HCT116 (cell line): ENCODE results near the gene STXBP5. TPM values are rescaled to one million over a fixed set of nuclear protein-coding genes. Genes with fewer than 3 reads are reported as not detected.

Experiments used
- ATAC-seq: fragments of 200-7000 bp; cut with Tn5 transposase; 2 replicates; pipeline ENCODE4 v1.9.1; 2020; ENCODE audit warnings: mild to moderate bottlenecking, moderate library complexity
- BruUV-seq: library from RNA; stranded (reverse); fragments of 400-500 nt; replicated peaks from 2 replicates; lab custom pipeline; 2021; lab: Mats Ljungman, UMichigan
- CTCF ChIA-PET: fragments of 300-600 bp; sonication (Branson Sonifier 250); formaldehyde crosslinking; loops from one replicate; lab custom pipeline; 2021; ENCODE audit warnings: antibody characterized with exemption; lab: Charles Lee
- POLR2A ChIA-PET: fragments of 300-600, 350-600 bp; sonication (Branson Sonifier 250); formaldehyde crosslinking; loops from one replicate; lab custom pipeline; 2021; ENCODE audit warnings: antibody characterized with exemption; lab: Charles Lee
- RAD21 ChIA-PET, 2 experiments: fragments of 300-600 bp; sonication (Branson Sonifier 250); formaldehyde crosslinking; loops; one replicate each; lab custom pipeline; 2023; ENCODE audit warnings: low total read pairs in 2 of 2; ENCODE audit not compliant: uncharacterized antibody in 2 of 2, unreplicated experiment in 2 of 2, low non-redundant PET in 1 of 2; lab: Charles Lee
- DNase-seq: peaks from one replicate; pipeline ENCODE4 v3.0.0-alpha.2; 2010; ENCODE audit warnings: low read depth, low spot score
- H2AFZ ChIP-seq: fragments of 200-600 bp; shearing (Covaris generic), sonication (generic); 2 replicates; pipeline ENCODE4 v1.6.1; 2017; ENCODE audit warnings: low read depth, mixed run types, mixed read lengths, antibody characterized with exemption, low read length; ENCODE audit not compliant: poor library complexity, severe bottlenecking
- H3K27ac ChIP-seq: 2 replicates; pipeline ENCODE4 v1.5.1; 2012; ENCODE audit warnings: low read depth, low read length
- H3K27me3 ChIP-seq: fragments of 200-600 bp; sonication (generic); 2 replicates; pipeline ENCODE4 v1.6.1; 2016; ENCODE audit warnings: mixed run types, low read length, mixed read lengths; ENCODE audit not compliant: insufficient read depth
- H3K36me3 ChIP-seq, 2 experiments: fragments of 200-500 bp in 1 of 2; fragments of 200-600 bp in 1 of 2; sonication (Bioruptor generic) in 1 of 2; sonication (generic) in 1 of 2; 2 replicates each; pipeline versions ENCODE4 v1.5.1 to v1.6.1; 2014 to 2016; ENCODE audit warnings: low read length in 2 of 2, inconsistent platforms in 1 of 2, mixed read lengths in 1 of 2, mixed run types in 1 of 2; ENCODE audit not compliant: insufficient read depth in 2 of 2, control insufficient read depth in 1 of 2
- H3K4me1 ChIP-seq, 2 experiments: fragments of 200-600 bp in 1 of 2; sonication (generic) in 1 of 2; 2 replicates each; pipeline versions ENCODE4 v1.5.1 to v1.6.1; 2012 to 2017; ENCODE audit warnings: low read length in 2 of 2, inconsistent platforms in 1 of 2, mild to moderate bottlenecking in 1 of 2, mixed read lengths in 1 of 2, mixed run types in 1 of 2, moderate library complexity in 1 of 2; ENCODE audit not compliant: insufficient read depth in 2 of 2, control insufficient read depth in 1 of 2
- H3K4me2 ChIP-seq: fragments of 200-600 bp; sonication (generic); 2 replicates; pipeline ENCODE4 v1.6.1; 2017; ENCODE audit warnings: mixed run types, low read length, mixed read lengths
- H3K4me3 ChIP-seq, 2 experiments: fragments of 200-600 bp in 1 of 2; sonication (generic) in 1 of 2; replicated peaks in 1 of 2; 2 replicates each; pipeline ENCODE4 v1.5.1; 2011 to 2016; ENCODE audit warnings: low read length in 2 of 2, control low read depth in 1 of 2, low read depth in 1 of 2, mild to moderate bottlenecking in 1 of 2, mixed read lengths in 1 of 2, mixed run types in 1 of 2
- H3K79me2 ChIP-seq: fragments of 200-600 bp; sonication (generic); 2 replicates; pipeline ENCODE4 v1.6.1; 2017; ENCODE audit warnings: mild to moderate bottlenecking, mixed run types, low read length, moderate library complexity, mixed read lengths; ENCODE audit not compliant: insufficient read depth
- H3K9ac ChIP-seq: fragments of 200-600 bp; sonication (generic); 2 replicates; pipeline ENCODE4 v1.6.1; 2016; ENCODE audit warnings: low read length, mixed read lengths
- H3K9me2 ChIP-seq: fragments of 200-600 bp; sonication (generic), shearing (Covaris generic); 2 replicates; pipeline ENCODE4 v1.6.1; 2017; ENCODE audit warnings: mixed run types, mild to moderate bottlenecking, moderate library complexity; ENCODE audit not compliant: insufficient read depth
- H3K9me3 ChIP-seq, 2 experiments: fragments of 200-500 bp in 1 of 2; fragments of 200-600 bp in 1 of 2; sonication (Bioruptor generic) in 1 of 2; sonication (generic) in 1 of 2; 2 replicates each; pipeline ENCODE4 v1.6.1; 2014 to 2017; ENCODE audit warnings: low read length in 2 of 2, mixed read lengths in 2 of 2, inconsistent platforms in 1 of 2, low read depth in 1 of 2, mild to moderate bottlenecking in 1 of 2, mixed run types in 1 of 2, moderate library complexity in 1 of 2; ENCODE audit not compliant: control insufficient read depth in 1 of 2, insufficient read depth in 1 of 2
- H4K20me1 ChIP-seq: fragments of 200-600 bp; sonication (generic), shearing (Covaris generic); 2 replicates; pipeline ENCODE4 v1.6.1; 2017; ENCODE audit warnings: mixed run types, mild to moderate bottlenecking, moderate library complexity; ENCODE audit not compliant: insufficient read depth
- CBX3 ChIP-seq: IDR thresholded peaks from 2 replicates; pipeline ENCODE4 v1.6.1; 2012; ENCODE audit warnings: low read depth
- CEBPB ChIP-seq: IDR thresholded peaks from 2 replicates; pipeline ENCODE4 v1.6.1; 2012; ENCODE audit warnings: low read depth
- EGR1 ChIP-seq: IDR thresholded peaks from 2 replicates; pipeline ENCODE4 v1.6.1; 2012; ENCODE audit warnings: low read depth
- EZH2 ChIP-seq: fragments of 200-600 bp; sonication (generic); IDR thresholded peaks from 2 replicates; pipeline ENCODE4 v1.6.1; 2017; ENCODE audit warnings: antibody characterized with exemption, mixed run types
- FOSL1 ChIP-seq: IDR thresholded peaks from 2 replicates; pipeline ENCODE4 v1.6.1; 2012; ENCODE audit warnings: low read depth
- JUND ChIP-seq: IDR thresholded peaks from 2 replicates; pipeline ENCODE4 v1.6.1; 2012
- POLR2A ChIP-seq: IDR thresholded peaks from 2 replicates; pipeline ENCODE4 v1.7.0; 2011; ENCODE audit warnings: borderline replicate concordance; ENCODE audit not compliant: insufficient read depth, insufficient read length; ENCODE audit errors: extremely low read depth
- POLR2AphosphoS5 ChIP-seq: IDR thresholded peaks from 2 replicates; pipeline ENCODE4 v1.6.1; 2011; ENCODE audit warnings: mild to moderate bottlenecking, low read depth, low read length, moderate library complexity
- SP1 ChIP-seq: IDR thresholded peaks from 2 replicates; pipeline ENCODE4 v1.6.1; 2012; ENCODE audit warnings: low read depth
- YY1 ChIP-seq: IDR thresholded peaks from 2 replicates; pipeline ENCODE4 v1.6.1; 2011; ENCODE audit warnings: low read length, low read depth, moderate library complexity, mild to moderate bottlenecking; ENCODE audit not compliant: insufficient replicate concordance; ENCODE audit errors: extremely low read depth
- intact Hi-C: fragments of 100-400 bp; cut with micrococcal nuclease; formaldehyde crosslinking; loops from 2 replicates; pipeline ENCODE4 v1.10.0; 2022
- total RNA-seq: library from RNA; stranded (reverse); gene quantifications from one replicate; pipeline ENCODE4 v1.2.1, GENCODE V29; 2021; ENCODE audit not compliant: unreplicated experiment
- TF ChIP-seq, protein P1 (sequence below): IDR thresholded peaks from 2 replicates; pipeline ENCODE4 v1.6.1; 2011; ENCODE audit warnings: mild to moderate bottlenecking, low read length, moderate library complexity; ENCODE audit not compliant: insufficient replicate concordance; ENCODE audit errors: extremely low read depth

The STXBP5 gene
- total RNA-seq, 1 experiment from 2014 or later = 12.6 TPM

DNA sequence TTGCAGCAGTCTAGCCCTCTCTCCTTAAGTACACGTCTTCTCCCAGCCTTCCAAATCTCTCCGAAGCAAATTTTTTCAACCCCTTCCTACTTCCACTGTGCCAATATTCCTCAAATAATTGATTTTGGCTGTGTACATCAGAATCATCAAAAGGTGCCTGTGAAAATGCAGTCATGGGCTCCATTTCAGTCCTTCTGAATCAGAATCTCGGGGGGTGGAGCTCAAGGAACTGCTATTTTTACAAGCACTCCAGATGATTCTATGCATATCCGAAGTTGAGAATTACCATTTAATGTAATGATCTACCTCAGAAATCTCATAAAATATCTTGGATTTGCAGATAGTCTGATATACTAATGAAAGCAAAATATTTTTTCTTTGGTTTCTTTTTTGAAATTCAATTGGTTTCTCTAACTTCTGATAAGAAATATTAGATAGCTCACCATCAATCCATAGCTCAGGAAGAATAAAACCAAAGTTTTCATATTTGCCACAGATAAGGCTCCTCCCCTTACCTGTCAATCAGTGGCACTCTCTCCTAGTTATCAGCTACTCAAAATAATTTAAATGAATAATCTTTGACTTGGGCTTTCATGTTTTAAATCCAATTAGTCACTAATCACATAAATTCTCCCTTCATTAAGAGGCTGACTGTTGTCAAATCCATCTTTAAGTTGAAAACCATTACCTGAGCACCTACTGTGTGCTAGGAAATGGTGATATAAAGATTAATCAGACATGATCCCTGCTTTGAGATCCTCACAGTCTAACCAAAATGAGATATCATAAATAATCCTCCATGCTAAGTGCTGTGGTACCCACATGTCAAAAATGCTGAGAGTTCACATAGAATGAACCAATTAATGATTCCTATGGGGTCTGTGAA lies 36.4 kb upstream of the STXBP5 start:
- Histone ChIP-seq H3K27ac (no peak overlapping the region), H3K9ac (no peak overlapping the region)
- CTCF ChIA-PET = no interaction called here

DNA sequence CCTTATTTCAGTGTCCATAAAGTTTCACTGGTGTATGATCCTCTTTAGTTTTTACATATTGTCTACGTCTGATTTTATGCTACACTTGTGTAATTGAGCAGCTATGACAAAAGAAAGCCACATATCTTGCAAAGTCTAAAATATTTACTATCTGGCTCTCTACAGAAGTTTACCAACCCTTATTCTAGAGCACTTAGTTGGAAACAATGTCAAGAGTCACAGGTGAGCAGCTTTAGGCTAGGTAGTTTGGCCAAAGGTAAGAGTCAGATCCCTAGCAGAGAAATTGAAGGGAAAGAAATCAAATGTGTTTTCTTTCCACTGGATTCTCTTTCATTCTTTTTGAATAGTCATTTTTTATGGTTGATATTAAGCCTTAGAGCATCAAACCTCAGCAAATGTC lies 34.7 kb upstream of the STXBP5 start:
- H3K36me3 ChIP-seq = no peaks in the 10 kb centered on the region
- H3K79me2 ChIP-seq = no peaks in the 10 kb centered on the region
- H3K9ac ChIP-seq = no peak overlapping the region
- CTCF ChIA-PET = no interaction called here
- intact Hi-C loops = no loop called here
- no peak overlapping the region for H3K27ac ChIP-seq
- DNase-seq (no peak), ATAC-seq (no peak)
- H3K9me3 ChIP-seq = no peaks in the 10 kb centered on the region
- no TSS peak for BruUV-seq
- POLR2A ChIA-PET = no interaction called here
- RAD21 ChIA-PET = no interaction called here
- H4K20me1 ChIP-seq = no peaks in the 10 kb centered on the region
- H3K4me3 ChIP-seq = no peak overlapping the region
- H3K4me2 ChIP-seq = no peak overlapping the region
- no peak overlapping the region for H2AFZ ChIP-seq
- H3K4me1 ChIP-seq = no peaks in the 10 kb centered on the region
- H3K27me3 ChIP-seq = no peaks in the 10 kb centered on the region
- H3K9me2 ChIP-seq = no peaks in the 10 kb centered on the region
- TF ChIP-seq CEBPB (no peak), SP1 (no peak), CBX3 (no peak), YY1 (no peak), JUND (no peak), POLR2AphosphoS5 (no peak), POLR2A (no peak), EGR1 (no peak), EZH2 (no peak)
- TF ChIP-seq, protein P1, sequence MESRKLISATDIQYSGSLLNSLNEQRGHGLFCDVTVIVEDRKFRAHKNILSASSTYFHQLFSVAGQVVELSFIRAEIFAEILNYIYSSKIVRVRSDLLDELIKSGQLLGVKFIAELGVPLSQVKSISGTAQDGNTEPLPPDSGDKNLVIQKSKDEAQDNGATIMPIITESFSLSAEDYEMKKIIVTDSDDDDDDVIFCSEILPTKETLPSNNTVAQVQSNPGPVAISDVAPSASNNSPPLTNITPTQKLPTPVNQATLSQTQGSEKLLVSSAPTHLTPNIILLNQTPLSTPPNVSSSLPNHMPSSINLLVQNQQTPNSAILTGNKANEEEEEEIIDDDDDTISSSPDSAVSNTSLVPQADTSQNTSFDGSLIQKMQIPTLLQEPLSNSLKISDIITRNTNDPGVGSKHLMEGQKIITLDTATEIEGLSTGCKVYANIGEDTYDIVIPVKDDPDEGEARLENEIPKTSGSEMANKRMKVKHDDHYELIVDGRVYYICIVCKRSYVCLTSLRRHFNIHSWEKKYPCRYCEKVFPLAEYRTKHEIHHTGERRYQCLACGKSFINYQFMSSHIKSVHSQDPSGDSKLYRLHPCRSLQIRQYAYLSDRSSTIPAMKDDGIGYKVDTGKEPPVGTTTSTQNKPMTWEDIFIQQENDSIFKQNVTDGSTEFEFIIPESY = no peak

More for the DNA sequence above, 36.4 kb upstream of the STXBP5 start:
- Histone ChIP-seq H4K20me1 (no peaks in the 10 kb centered on the region), H3K36me3 (no peaks in the 10 kb centered on the region), H3K4me3 (no peak overlapping the region), H2AFZ (no peak overlapping the region), H3K4me1 (no peaks in the 10 kb centered on the region), H3K27me3 (no peaks in the 10 kb centered on the region), H3K9me3 (no peaks in the 10 kb centered on the region), H3K79me2 (no peaks in the 10 kb centered on the region), H3K4me2 (no peak overlapping the region), H3K9me2 (no peaks in the 10 kb centered on the region)
- TF ChIP-seq, protein P1 = no peak
- TF ChIP-seq FOSL1 (no peak), POLR2AphosphoS5 (no peak)
- BruUV-seq = no TSS peak
- intact Hi-C loops = no loop called here
- RAD21 ChIA-PET = no interaction called here
- ATAC-seq = no peak
- DNase-seq = no peak
- POLR2A ChIA-PET = no interaction called here
